HEK293 (cell line): Measurements from ENCODE around the gene FOXC1.

Source experiments
- CTCF ChIP-seq: fragments of 450-650 bp; formaldehyde crosslinking; IDR thresholded peaks from 2 replicates; pipeline ENCODE4 v1.5.1; 2016; ENCODE audit warnings: missing biosample characterization, missing genetic modification characterization
- GFI1B ChIP-seq: fragments of 450-650 bp; formaldehyde crosslinking; IDR thresholded peaks from 2 replicates; pipeline ENCODE4 v1.5.1; 2016; ENCODE audit warnings: missing biosample characterization, missing genetic modification characterization
- KLF8 ChIP-seq: fragments of 450-650 bp; formaldehyde crosslinking; IDR thresholded peaks from 2 replicates; pipeline ENCODE4 v1.5.1; 2016; ENCODE audit warnings: missing biosample characterization, missing genetic modification characterization
- PRDM2 ChIP-seq: fragments of 450-650 bp; formaldehyde crosslinking; IDR thresholded peaks from 2 replicates; pipeline ENCODE4 v1.5.1; 2016; ENCODE audit warnings: missing biosample characterization, missing genetic modification characterization, borderline replicate concordance
- REST ChIP-seq: fragments of 450-650 bp; formaldehyde crosslinking; IDR thresholded peaks from 2 replicates; pipeline ENCODE4 v1.5.1; 2016; ENCODE audit warnings: missing biosample characterization, missing genetic modification characterization
- SP3 ChIP-seq: fragments of 450-650 bp; formaldehyde crosslinking; IDR thresholded peaks from 2 replicates; pipeline ENCODE4 v1.5.1; 2016; ENCODE audit warnings: missing biosample characterization, missing genetic modification characterization
- TCF7L2 ChIP-seq: IDR thresholded peaks from 2 replicates; pipeline ENCODE4 v1.6.1; 2011; ENCODE audit warnings: low read depth, mild to moderate bottlenecking, inconsistent platforms, low read length, moderate library complexity, borderline replicate concordance
- YY1 ChIP-seq: fragments of 450-650 bp; formaldehyde crosslinking; IDR thresholded peaks from 2 replicates; pipeline ENCODE4 v1.5.1; 2018; ENCODE audit warnings: missing biosample characterization, missing genetic modification characterization
- ZBTB10 ChIP-seq: fragments of 450-650 bp; formaldehyde crosslinking; IDR thresholded peaks from 2 replicates; pipeline ENCODE4 v1.5.1; 2016; ENCODE audit warnings: missing biosample characterization, missing genetic modification characterization
- ZBTB8A ChIP-seq: fragments of 450-650 bp; formaldehyde crosslinking; IDR thresholded peaks from 2 replicates; pipeline ENCODE4 v1.5.1; 2016; ENCODE audit warnings: missing biosample characterization, missing genetic modification characterization
- ZFHX2 ChIP-seq: fragments of 450-650 bp; formaldehyde crosslinking; conservative IDR thresholded peaks from 2 replicates; pipeline ENCODE4 v1.5.1; 2016; ENCODE audit warnings: missing biosample characterization, missing genetic modification characterization
- ZNF155 ChIP-seq: fragments of 450-650 bp; formaldehyde crosslinking; IDR thresholded peaks from 2 replicates; pipeline ENCODE4 v1.5.1; 2016; ENCODE audit warnings: missing biosample characterization, missing genetic modification characterization
- ZNF549 ChIP-seq: fragments of 450-650 bp; IDR thresholded peaks from 2 replicates; pipeline ENCODE4 v1.5.1; 2018; ENCODE audit warnings: missing biosample characterization, missing genetic modification characterization, mild to moderate bottlenecking, inconsistent platforms, moderate library complexity
- ZNF76 ChIP-seq: fragments of 450-650 bp; formaldehyde crosslinking; IDR thresholded peaks from 2 replicates; pipeline ENCODE4; 2016; ENCODE audit warnings: low read depth, missing biosample characterization, missing genetic modification characterization, borderline replicate concordance

GRCh38 chr6:1644516-1645060, 34.9 kb downstream of the FOXC1 start:
- TF ChIP-seq CTCF (tag by site-specific recombination) (no peak), GFI1B (no peak), ZBTB10 (no peak), ZNF155 (tag by site-specific recombination) (no peak), TCF7L2 (no peak), ZBTB8A (tag by site-specific recombination) (no peak), REST (no peak), ZNF549 (tag by site-specific recombination) (no peak), YY1 (tag by site-specific recombination) (no peak), SP3 (tag by site-specific recombination) (no peak), ZNF76 (tag by site-specific recombination) (no peak), ZFHX2 (tag by site-specific recombination) (no peak), KLF8 (tag by site-specific recombination) (no peak), PRDM2 (tag by site-specific recombination) (no peak)
